ACC112 (cell line): ENCODE data around the gene EYA2.
"Not testable (repeated sequence)": the region's sequence is repeated elsewhere in the genome, so short reads cannot be mapped to it uniquely, and the experiment has no call there.

Source experiments
- H2AFZ ChIP-seq: fragments of 200-600 bp; sonication (generic); one replicate; pipeline ENCODE4 v1.6.0; 2017; ENCODE audit warnings: antibody characterized with exemption, low read length; ENCODE audit not compliant: unreplicated experiment
- H3K27ac ChIP-seq: fragments of 200-600 bp; sonication (generic); 2 replicates; pipeline ENCODE4 v1.5.1; 2014; ENCODE audit warnings: low read depth, mild to moderate bottlenecking, antibody characterized with exemption, low read length, moderate library complexity
- H3K27me3 ChIP-seq: fragments of 200-600 bp; sonication (generic); 2 replicates; pipeline ENCODE4 v1.6.1; 2014; ENCODE audit warnings: mild to moderate bottlenecking, antibody characterized with exemption, low read length, moderate library complexity, mixed read lengths; ENCODE audit not compliant: insufficient read depth
- H3K36me3 ChIP-seq: fragments of 200-600 bp; sonication (generic); 2 replicates; pipeline ENCODE4 v1.6.1; 2016; ENCODE audit warnings: mild to moderate bottlenecking, antibody characterized with exemption, low read length, moderate library complexity, mixed read lengths; ENCODE audit not compliant: insufficient read depth
- H3K4me1 ChIP-seq: fragments of 200-600 bp; sonication (generic); one replicate; pipeline ENCODE4 v1.6.1; 2016; ENCODE audit warnings: low read length, mixed read lengths; ENCODE audit not compliant: insufficient read depth, unreplicated experiment, control insufficient read depth
- H3K4me3 ChIP-seq: fragments of 200-600 bp; sonication (generic); 2 replicates; pipeline ENCODE4 v1.5.1; 2014; ENCODE audit warnings: mild to moderate bottlenecking, low read depth, low read length
- H3K79me2 ChIP-seq: fragments of 200-600 bp; sonication (generic); one replicate; pipeline ENCODE4 v1.6.0; 2016; ENCODE audit warnings: low read length; ENCODE audit not compliant: control insufficient read depth, unreplicated experiment, insufficient read depth

Gene EYA2

GRCh38 chr20:46870041-46870440, 24.6 kb upstream of the EYA2 start:
- Histone ChIP-seq H3K4me1 (no peaks in the 10 kb centered on the region), H3K4me3 (no peak overlapping the region), H2AFZ (no peak overlapping the region), H3K27me3 (peaks cover 14% of the 10 kb centered on the region; the same call in 1 of the 2 replicates), H3K27ac (no peak overlapping the region), H3K36me3 (no peaks in the 10 kb centered on the region), H3K79me2 (no peaks in the 10 kb centered on the region)

GRCh38 chr20:46872328-46873211, 22.1 kb upstream of the EYA2 start:
- Histone ChIP-seq H2AFZ (peak overlapping the region; percentile 80), H3K4me3 (peak overlapping the region; percentile 68)

GRCh38 chr20:46875059-46875458, 19.6 kb upstream of the EYA2 start:
- Histone ChIP-seq H3K4me1 (no peaks in the 10 kb centered on the region), H3K27me3 (peaks cover 2% of the 10 kb centered on the region; the same call in 1 of the 2 replicates), H3K27ac (no peak overlapping the region), H3K79me2 (no peaks in the 10 kb centered on the region), H3K4me3 (no peak overlapping the region), H2AFZ (no peak overlapping the region), H3K36me3 (no peaks in the 10 kb centered on the region)

More at GRCh38 chr20:46872328-46873211, 22.1 kb upstream of the EYA2 start:
- no peak overlapping the region for H3K27ac ChIP-seq
- H3K4me1 ChIP-seq: no peaks in the 10 kb centered on the region
- no peaks in the 10 kb centered on the region for H3K79me2 ChIP-seq
- peaks cover 15% of the 10 kb centered on the region; the same call in 1 of the 2 replicates for H3K27me3 ChIP-seq
- no peaks in the 10 kb centered on the region for H3K36me3 ChIP-seq

- no peak overlapping the region for H3K4me3 ChIP-seq
- no peak overlapping the region for H2AFZ ChIP-seq
- H3K79me2 ChIP-seq: no peaks in the 10 kb centered on the region
- no peak overlapping the region for H3K27ac ChIP-seq
- peaks cover 12% of the 10 kb centered on the region for H3K27me3 ChIP-seq
- H3K4me1 ChIP-seq: no peaks in the 10 kb centered on the region
- H3K36me3 ChIP-seq: no peaks in the 10 kb centered on the region
Measured at GRCh38 chr20:46879386-46879785, 15.3 kb upstream of the EYA2 start.

GRCh38 chr20:46879963-46880362, 14.7 kb upstream of the EYA2 start:
- not testable (repeated sequence) for H3K36me3 ChIP-seq, H3K4me1 ChIP-seq, H3K79me2 ChIP-seq, H2AFZ ChIP-seq, H3K4me3 ChIP-seq, H3K27ac ChIP-seq
- H3K27me3 ChIP-seq: peaks cover 14% of the 10 kb centered on the region

- no peak overlapping the region for H3K27ac ChIP-seq
- no peaks in the 10 kb centered on the region for H3K36me3 ChIP-seq
- no peak overlapping the region for H3K4me3 ChIP-seq
Measured at GRCh38 chr20:46883892-46884291, 10.8 kb upstream of the EYA2 start.

GRCh38 chr20:46890682-46891081, 4.0 kb upstream of the EYA2 start:
- Histone ChIP-seq H3K27ac (no peak overlapping the region), H3K4me1 (no peaks in the 10 kb centered on the region), H3K4me3 (no peak overlapping the region), H3K79me2 (no peaks in the 10 kb centered on the region), H3K27me3 (peaks cover 42% of the 10 kb centered on the region), H3K36me3 (no peaks in the 10 kb centered on the region), H2AFZ (no peak overlapping the region)

More at GRCh38 chr20:46883892-46884291, 10.8 kb upstream of the EYA2 start:
- Histone ChIP-seq H3K79me2 (no peaks in the 10 kb centered on the region), H2AFZ (no peak overlapping the region), H3K4me1 (no peaks in the 10 kb centered on the region), H3K27me3 (peaks cover 22% of the 10 kb centered on the region)

- no peaks in the 10 kb centered on the region for H3K4me1 ChIP-seq
- H2AFZ ChIP-seq: no peak overlapping the region
- no peaks in the 10 kb centered on the region for H3K36me3 ChIP-seq
- H3K27ac ChIP-seq: no peak overlapping the region
- H3K27me3 ChIP-seq: peaks cover 55% of the 10 kb centered on the region
- no peaks in the 10 kb centered on the region for H3K79me2 ChIP-seq
- H3K4me3 ChIP-seq: no peak overlapping the region
Measured at GRCh38 chr20:46893051-46893450, 1.6 kb upstream of the EYA2 start.

GRCh38 chr20:46893877-46894578, 615 bp upstream of the EYA2 start:
- Histone ChIP-seq H3K27me3 (peaks cover 63% of the 10 kb centered on the region), H3K4me3 (peak overlapping the region; percentile 75; the same call in 1 of the 2 replicates)

GRCh38 chr20:46894971-46895905, 595 bp downstream of the EYA2 start:
- no peaks in the 10 kb centered on the region for H3K79me2 ChIP-seq
- H3K4me3 ChIP-seq: peak overlapping the region; percentile 75
- H2AFZ ChIP-seq: peak overlapping the region; percentile 20
- no peaks in the 10 kb centered on the region for H3K4me1 ChIP-seq
- no peaks in the 10 kb centered on the region for H3K36me3 ChIP-seq
- peaks cover 67% of the 10 kb centered on the region for H3K27me3 ChIP-seq
- no peak overlapping the region for H3K27ac ChIP-seq

More at GRCh38 chr20:46893877-46894578, 615 bp upstream of the EYA2 start:
- H3K4me1 ChIP-seq: no peaks in the 10 kb centered on the region
- H3K27ac ChIP-seq: no peak overlapping the region
- H3K36me3 ChIP-seq: no peaks in the 10 kb centered on the region
- H3K79me2 ChIP-seq: no peaks in the 10 kb centered on the region
- no peak overlapping the region for H2AFZ ChIP-seq
